ENCODE data around the gene C16orf90.

C16orf90 gene

GRCh38 chr16:3519581-3519980 is 24.3 kb upstream of the C16orf90 start:
- no peak for TF ChIP-seq GATA2 (IDR thresholded peaks at IDR 0.05; ENCODE audit: low read depth, low read length)
- TF ChIP-seq GATA3 (IDR thresholded peaks at IDR 0.05; ENCODE audit: low read depth, low read length) = no peak

GRCh38 chr16:3518986-3519348 is 23.7 kb upstream of the C16orf90 start:
- no peak for TF ChIP-seq GATA2 (IDR thresholded peaks at IDR 0.05; ENCODE audit: low read depth, low read length)
- no peak for TF ChIP-seq GATA3 (IDR thresholded peaks at IDR 0.05; ENCODE audit: low read depth, low read length)

DNA sequence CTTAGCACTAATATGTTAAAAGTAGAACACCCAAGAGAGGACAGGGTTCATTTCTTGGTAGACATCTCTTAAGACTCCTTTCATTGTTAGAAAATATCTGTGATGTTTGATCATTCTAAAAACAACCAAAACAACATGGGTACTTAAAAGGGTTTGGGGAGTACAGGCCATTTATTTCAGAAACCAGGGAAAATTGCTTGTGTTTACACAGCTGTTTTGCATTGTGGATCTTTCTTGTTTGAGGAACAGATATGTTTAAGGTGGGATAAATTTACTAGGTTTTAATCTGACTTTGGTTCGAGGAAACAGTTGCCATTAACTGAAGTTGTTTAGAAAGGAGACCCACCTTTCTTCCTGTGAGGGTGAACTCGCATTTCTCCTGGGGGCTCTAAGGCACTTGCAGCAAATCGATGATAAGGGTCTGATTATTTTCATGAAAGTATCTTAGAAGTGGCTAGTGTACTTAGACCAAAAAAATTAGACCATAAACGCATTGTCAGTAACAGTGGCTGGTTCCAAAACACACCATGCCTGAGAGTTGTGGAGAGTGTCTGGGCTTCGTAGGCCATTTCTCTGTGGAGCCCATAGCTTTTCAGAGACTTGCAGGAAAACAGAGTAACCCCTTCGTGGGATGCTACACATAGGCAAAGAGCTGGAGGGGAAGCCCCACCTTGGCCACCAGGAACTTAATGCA is 23.1 kb upstream of the C16orf90 start:
- TF ChIP-seq GATA3 (IDR thresholded peaks at IDR 0.05; ENCODE audit: low read depth, low read length) (no peak), GATA2 (IDR thresholded peaks at IDR 0.05; ENCODE audit: low read depth, low read length) (no peak)

DNA sequence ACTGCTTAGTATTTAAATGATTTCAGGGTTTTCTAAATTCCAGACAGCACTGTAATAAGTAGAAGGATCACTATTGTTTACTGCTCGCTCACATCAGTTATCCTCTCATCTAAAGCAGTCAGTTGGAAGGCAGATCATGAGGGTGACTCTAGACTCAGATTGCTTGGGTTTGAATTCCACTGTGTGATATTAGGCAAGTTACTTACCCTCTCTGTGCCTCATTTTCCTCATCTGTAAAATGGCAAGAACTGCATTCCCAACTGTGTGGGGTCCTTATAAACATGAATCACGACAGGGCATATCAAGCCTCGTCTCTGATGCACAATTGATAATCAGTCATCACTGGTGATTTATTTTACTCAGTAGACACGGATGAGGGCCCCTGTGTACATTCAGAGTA is 20.6 kb upstream of the C16orf90 start:
- TF ChIP-seq GATA2 (IDR thresholded peaks at IDR 0.05; ENCODE audit: low read depth, low read length) = no peak
- no peak for TF ChIP-seq GATA3 (IDR thresholded peaks at IDR 0.05; ENCODE audit: low read depth, low read length)

GRCh38 chr16:3514621-3515020 is 19.3 kb upstream of the C16orf90 start:
- TF ChIP-seq GATA3 (IDR thresholded peaks at IDR 0.05; ENCODE audit: low read depth, low read length) (no peak), GATA2 (IDR thresholded peaks at IDR 0.05; ENCODE audit: low read depth, low read length) (no peak)

DNA sequence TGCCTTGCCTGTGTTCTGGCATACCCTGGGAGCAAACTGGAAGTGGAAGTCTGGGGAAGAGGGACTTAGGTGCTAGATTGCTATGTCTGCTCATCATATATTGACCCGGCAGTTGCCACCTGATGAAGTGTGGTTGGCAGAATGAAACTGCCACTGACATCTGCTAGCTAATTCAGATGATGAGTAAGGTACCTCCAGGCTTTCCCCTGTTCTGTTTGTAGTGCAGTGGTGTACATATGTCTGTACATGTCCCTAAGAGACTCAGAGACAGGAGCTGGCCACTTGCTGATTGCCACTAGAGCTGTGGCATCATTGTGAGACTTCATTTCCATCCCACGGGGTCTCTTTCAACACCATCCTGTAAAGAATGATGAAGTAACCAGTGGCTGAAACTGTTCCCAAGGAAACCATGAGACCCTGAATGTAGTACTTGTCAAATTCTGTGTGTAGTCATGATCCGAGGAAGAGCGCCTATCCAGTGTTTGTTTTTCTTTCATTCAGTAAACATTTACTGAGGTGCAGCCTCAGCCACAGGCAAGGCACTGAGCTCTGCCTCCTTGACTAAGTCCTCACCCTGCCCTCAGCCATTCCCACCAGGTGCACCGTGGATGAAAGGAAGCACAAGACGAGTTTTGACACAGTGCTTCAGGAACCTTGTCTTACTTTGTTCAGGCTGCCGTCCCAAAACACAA is 18.7 kb upstream of the C16orf90 start:
- TF ChIP-seq GATA2 (IDR thresholded peaks at IDR 0.05; ENCODE audit: low read depth, low read length) = no peak
- TF ChIP-seq GATA3 (IDR thresholded peaks at IDR 0.05; ENCODE audit: low read depth, low read length) = no peak

DNA sequence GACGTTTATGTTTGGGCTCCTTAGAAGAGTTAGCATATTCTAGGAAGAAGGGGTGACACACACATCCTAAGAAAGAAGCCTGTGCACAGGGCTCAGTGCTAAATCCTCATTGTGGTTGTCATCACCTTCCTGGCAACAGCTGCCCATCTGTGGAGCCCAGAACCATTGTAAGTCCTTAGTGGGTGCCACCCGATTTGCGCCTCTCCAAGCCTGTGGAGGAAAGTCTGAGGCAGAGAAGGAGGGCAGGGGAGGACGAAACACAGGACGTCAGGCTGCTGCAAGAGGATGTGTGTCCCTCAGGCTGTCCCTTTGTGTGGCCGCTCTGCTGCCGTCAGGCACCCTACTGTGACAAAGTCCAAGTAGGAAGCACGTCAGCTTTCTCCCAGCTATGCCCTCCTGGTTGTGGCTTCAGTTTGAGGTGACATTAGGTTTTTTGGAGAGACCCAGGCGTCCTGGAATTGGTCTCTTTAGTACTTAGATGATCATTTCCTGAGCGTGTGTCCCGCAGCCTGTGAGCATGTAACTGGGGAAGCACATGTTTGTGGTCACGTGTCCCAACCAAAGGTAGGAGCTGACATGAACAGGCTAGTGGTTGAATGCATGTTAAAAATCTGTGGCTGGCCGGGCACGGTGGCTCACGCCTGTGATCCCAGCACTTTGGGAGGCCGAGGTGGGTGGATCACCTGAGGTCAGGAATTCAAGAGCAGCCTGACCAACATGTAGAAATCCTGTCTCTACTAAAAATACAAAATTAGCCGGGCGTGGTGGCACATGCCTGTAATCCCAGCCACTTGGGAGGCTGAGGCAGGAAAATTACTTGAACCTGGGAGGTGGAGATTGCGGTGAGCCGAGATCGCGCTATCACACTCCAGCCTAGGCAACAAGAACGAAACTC is 16.2 kb upstream of the C16orf90 start:
- TF ChIP-seq GATA3 (IDR thresholded peaks at IDR 0.05; ENCODE audit: low read depth, low read length) (no peak), GATA2 (IDR thresholded peaks at IDR 0.05; ENCODE audit: low read depth, low read length) (no peak)

DNA sequence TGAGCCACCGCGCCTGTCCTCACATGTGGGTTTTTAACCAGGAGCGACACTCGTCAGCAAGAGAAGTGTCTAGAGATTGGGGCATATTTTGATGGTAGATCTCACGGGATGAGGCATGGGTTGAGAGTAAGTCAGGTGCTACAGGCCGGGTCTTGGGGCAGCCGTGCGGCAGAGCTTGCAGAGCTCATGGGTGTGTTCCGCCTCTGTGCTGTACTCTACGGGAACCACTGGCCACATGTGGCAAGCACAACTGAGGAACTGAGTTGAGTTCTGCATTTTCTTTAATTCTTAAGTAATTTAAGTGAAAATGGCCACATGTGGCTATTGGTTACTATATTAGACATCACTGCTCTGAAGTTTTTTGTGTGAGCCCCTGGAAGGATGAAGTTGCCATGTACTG is 15.1 kb upstream of the C16orf90 start:
- TF ChIP-seq GATA3 (IDR thresholded peaks at IDR 0.05; ENCODE audit: low read depth, low read length) = no peak

GRCh38 chr16:3509470-3509928 is 14.2 kb upstream of the C16orf90 start:
- TF ChIP-seq GATA3 (IDR thresholded peaks at IDR 0.05; ENCODE audit: low read depth, low read length) (no peak), GATA2 (IDR thresholded peaks at IDR 0.05; ENCODE audit: low read depth, low read length) (no peak)

DNA sequence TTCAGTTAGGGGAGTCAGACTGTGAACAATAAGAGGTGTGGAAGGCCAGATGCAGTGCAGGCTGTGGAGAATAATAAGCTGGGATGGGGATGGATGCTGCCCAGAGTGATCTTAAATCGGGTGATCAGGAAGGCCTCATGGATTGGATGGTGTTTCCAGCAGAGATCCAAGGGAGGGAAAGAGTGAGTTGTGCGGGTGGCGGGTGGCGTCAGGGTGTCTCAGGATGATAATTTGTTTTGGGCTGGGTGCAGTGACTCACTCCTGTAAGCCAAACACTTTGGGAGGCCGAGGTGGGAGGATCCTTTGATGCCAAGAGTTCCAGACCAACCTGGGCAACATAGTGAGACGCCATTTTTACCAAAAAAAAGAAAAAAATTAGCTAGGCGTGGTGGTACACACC is 13.4 kb upstream of the C16orf90 start:
- TF ChIP-seq GATA3 (IDR thresholded peaks at IDR 0.05; ENCODE audit: low read depth, low read length) (no peak), GATA2 (IDR thresholded peaks at IDR 0.05; ENCODE audit: low read depth, low read length) (no peak)

DNA sequence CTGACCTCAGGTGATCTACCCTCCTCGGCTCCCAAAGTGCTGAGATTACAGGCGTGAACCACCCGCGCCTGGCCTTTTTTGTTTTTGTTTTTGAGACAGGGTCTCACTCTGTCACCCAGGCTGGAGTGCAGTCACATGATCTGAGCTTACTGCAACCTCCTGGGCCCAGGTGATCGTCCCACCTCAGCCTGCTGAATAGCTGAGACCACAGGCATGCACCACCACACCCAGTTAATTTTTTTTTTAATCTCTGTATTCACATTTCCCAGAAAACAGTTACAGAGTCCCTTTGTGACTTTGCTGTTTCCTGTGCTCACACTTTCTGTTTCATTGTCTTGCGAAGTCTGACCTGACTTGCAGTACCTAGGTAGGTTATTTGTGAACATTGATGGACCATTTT is 8.2 kb upstream of the C16orf90 start:
- no peak for TF ChIP-seq GATA3 (IDR thresholded peaks at IDR 0.05; ENCODE audit: low read depth, low read length)
- TF ChIP-seq GATA2 (IDR thresholded peaks at IDR 0.05; ENCODE audit: low read depth, low read length) = no peak

DNA sequence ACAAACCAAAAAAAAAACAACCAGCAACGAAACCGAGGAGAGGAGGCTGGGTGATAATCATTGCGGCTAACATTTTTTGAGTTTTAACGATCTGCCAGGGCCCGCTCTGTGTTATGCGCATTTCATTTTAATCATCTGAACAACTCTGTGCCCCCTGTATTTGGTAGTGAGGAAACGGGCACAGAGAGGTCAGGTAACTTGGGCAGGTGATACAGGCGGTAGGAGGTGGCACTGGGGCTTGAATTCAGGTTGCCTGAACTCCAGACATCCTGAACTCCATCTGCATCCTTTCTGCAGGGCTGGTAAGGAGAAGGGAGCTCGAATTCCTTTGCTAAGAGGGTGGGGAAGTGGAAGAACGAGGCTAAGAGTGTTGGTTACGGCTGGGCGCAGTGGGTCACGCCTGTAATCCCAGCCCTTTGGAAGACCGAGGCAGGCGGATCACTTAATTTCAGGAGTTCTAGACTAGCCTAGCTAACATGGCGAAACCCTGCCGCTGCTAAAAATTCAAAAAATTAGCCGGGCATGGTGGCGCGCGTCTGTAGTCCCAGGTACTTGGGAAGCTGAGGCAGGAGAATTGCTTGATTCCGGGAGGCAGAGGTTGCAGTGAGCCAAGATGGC is 6.6 kb upstream of the C16orf90 start:
- no peak for TF ChIP-seq GATA3 (IDR thresholded peaks at IDR 0.05; ENCODE audit: low read depth, low read length)

- TF ChIP-seq GATA2 (IDR thresholded peaks at IDR 0.05; ENCODE audit: low read depth, low read length) (no peak), GATA3 (IDR thresholded peaks at IDR 0.05; ENCODE audit: low read depth, low read length) (no peak)
Measured at GRCh38 chr16:3498988-3499387, 3.7 kb upstream of the C16orf90 start.

DNA sequence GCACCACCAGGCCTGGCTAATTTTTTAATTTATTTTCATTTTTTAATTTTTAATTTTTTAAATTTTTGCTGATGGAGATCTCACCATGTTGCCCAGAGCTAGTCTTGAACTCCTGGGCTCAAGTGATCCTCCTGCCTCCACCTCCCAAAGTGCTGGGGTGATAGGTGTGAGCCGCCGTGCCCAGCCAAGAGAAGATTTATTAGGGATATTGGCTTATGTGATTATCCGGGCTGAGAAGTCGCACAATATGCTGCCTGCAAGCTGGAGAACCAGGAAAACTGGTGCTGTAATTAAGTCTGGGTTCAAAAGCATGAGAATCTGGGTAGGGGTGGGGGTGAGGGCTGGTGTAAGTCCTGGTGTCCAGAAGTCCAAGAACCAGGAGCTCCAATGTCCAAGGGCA is 2.5 kb upstream of the C16orf90 start:
- TF ChIP-seq GATA3 (IDR thresholded peaks at IDR 0.05; ENCODE audit: low read depth, low read length) (no peak), GATA2 (IDR thresholded peaks at IDR 0.05; ENCODE audit: low read depth, low read length) (no peak)

Measured in SH-SY5Y (cell line).